ENCODE data around the gene TRMO.

- no peak for TF ChIP-seq ZFY (CRISPR knock-in tag; IDR thresholded peaks at IDR 0.05)
- no peak for TF ChIP-seq ZNF776 (CRISPR knock-in tag; IDR thresholded peaks at IDR 0.05)
- TF ChIP-seq CREM (IDR thresholded peaks at IDR 0.05), result no peak
- TF ChIP-seq CREM (CRISPR knock-in tag; IDR thresholded peaks at IDR 0.05), result no peak
- no peak for TF ChIP-seq ZNF274 (CRISPR knock-in tag; IDR thresholded peaks at IDR 0.05)
Measured at GRCh38 chr9:97892421-97892820, 29.9 kb downstream of the TRMO start.
